H1 (cell line): Measurements from ENCODE around the gene ST6GALNAC5. TPM values are rescaled to one million over a fixed set of nuclear protein-coding genes. Genes with fewer than 3 reads are reported as not detected.

ENCODE experiments used
- CTCF ChIA-PET: fragments of 300-600 bp; sonication (Branson Sonifier 250); formaldehyde crosslinking; loops from one replicate; lab custom pipeline; 2021; ENCODE audit not compliant: partially characterized antibody; lab: Charles Lee
- POLR2A ChIA-PET: fragments of 300-600 bp; sonication (Branson Sonifier 250); formaldehyde crosslinking; loops from one replicate; lab custom pipeline; 2021; ENCODE audit warnings: inconsistent platforms; ENCODE audit not compliant: partially characterized antibody; lab: Charles Lee
- DNase-seq, 2 experiments: peaks; one replicate each; pipeline versions ENCODE4 v3.0.0 to v3.0.0-alpha.2; 2010 to 2022; ENCODE audit warnings: low spot score in 2 of 2, low read depth in 1 of 2, mixed read lengths in 1 of 2
- FAIRE-seq: peaks from 2 replicates; lab custom pipeline; 2011; peaks lifted over from hg19 to GRCh38; lab: Jason Lieb, UNC
- H2AFZ ChIP-seq: 2 replicates; pipeline ENCODE4 v1.8.1; 2012; ENCODE audit warnings: low read length, inconsistent platforms
- H2AK5ac ChIP-seq: 2 replicates; pipeline ENCODE4 v1.6.1; 2013; ENCODE audit warnings: low read depth, low read length
- H2BK120ac ChIP-seq: replicated peaks from 2 replicates; pipeline ENCODE3; 2013; ENCODE audit warnings: low read depth, low read length, inconsistent platforms
- H2BK12ac ChIP-seq: 2 replicates; pipeline ENCODE4 v1.6.1; 2013; ENCODE audit warnings: low read depth, low read length
- H2BK15ac ChIP-seq: 2 replicates; pipeline ENCODE4 v1.6.1; 2013; ENCODE audit warnings: low read length
- H2BK20ac ChIP-seq: 2 replicates; pipeline ENCODE4 v1.6.1; 2013; ENCODE audit warnings: low read length
- H2BK5ac ChIP-seq: 2 replicates; pipeline ENCODE4 v1.6.1; 2013; ENCODE audit warnings: low read depth, low read length
- H3K14ac ChIP-seq: 2 replicates; pipeline ENCODE4 v1.6.1; 2013; ENCODE audit warnings: inconsistent platforms; ENCODE audit not compliant: insufficient read length
- H3K18ac ChIP-seq: 2 replicates; pipeline ENCODE4 v1.6.1; 2013; ENCODE audit warnings: low read length; ENCODE audit errors: extremely low read depth
- H3K23ac ChIP-seq: 2 replicates; pipeline ENCODE4 v1.6.1; 2013; ENCODE audit warnings: inconsistent platforms; ENCODE audit not compliant: insufficient read length
- H3K23me2 ChIP-seq: 2 replicates; pipeline ENCODE4 v1.6.1; 2013; ENCODE audit warnings: low read depth, low read length
- H3K27ac ChIP-seq: 2 replicates; pipeline ENCODE4 v1.6.1; 2011; ENCODE audit warnings: low read depth, low read length, inconsistent platforms
- H3K27me3 ChIP-seq, 4 experiments: replicated peaks in 1 of 4; 1 replicate in 1 of 4; 2 replicates in 3 of 4; pipeline versions ENCODE4 v1.6.1 to v1.8.1; 2011 to 2013; ENCODE audit warnings: low read length in 3 of 4, mild to moderate bottlenecking in 3 of 4, inconsistent platforms in 2 of 4, mixed read lengths in 2 of 4, moderate library complexity in 1 of 4; ENCODE audit not compliant: control insufficient read depth in 3 of 4, insufficient read depth in 3 of 4; ENCODE audit errors: extremely low read depth in 1 of 4
- H3K36me3 ChIP-seq, 4 experiments: 2 replicates each; pipeline versions ENCODE4 v1.6.1 to v1.8.1; 2011 to 2013; ENCODE audit warnings: mild to moderate bottlenecking in 4 of 4, low read length in 3 of 4, moderate library complexity in 2 of 4, control low read depth in 1 of 4, inconsistent platforms in 1 of 4; ENCODE audit not compliant: insufficient read depth in 4 of 4, control insufficient read depth in 2 of 4
- H3K4ac ChIP-seq: replicated peaks from 2 replicates; pipeline ENCODE3; 2013; ENCODE audit warnings: low read length, low read depth, mixed read lengths, inconsistent platforms; ENCODE audit not compliant: insufficient read length
- H3K4me1 ChIP-seq, 4 experiments: replicated peaks in 1 of 4; 1 replicate in 1 of 4; 2 replicates in 3 of 4; pipeline versions ENCODE4 v1.6.1 to v1.8.1; 2011 to 2013; ENCODE audit warnings: low read length in 3 of 4, inconsistent platforms in 2 of 4, mixed read lengths in 1 of 4; ENCODE audit not compliant: insufficient read depth in 4 of 4, control insufficient read depth in 3 of 4
- H3K4me2 ChIP-seq, 2 experiments: 2 replicates each; pipeline versions ENCODE4 v1.6.1 to v1.8.1; 2011 to 2013; ENCODE audit warnings: low read depth in 2 of 2, low read length in 2 of 2, control low read depth in 1 of 2, inconsistent platforms in 1 of 2, mild to moderate bottlenecking in 1 of 2; ENCODE audit not compliant: insufficient read depth in 1 of 2
- H3K4me3 ChIP-seq, 4 experiments: fragments of 200-600, 300-600 bp in 1 of 4; sonication (generic), shearing (Covaris generic), sonication (Bioruptor Twin) in 1 of 4; 2 replicates each; pipeline versions ENCODE4 v1.5.1 to v1.8.1; 2011 to 2016; ENCODE audit warnings: low read length in 4 of 4, low read depth in 3 of 4, control low read depth in 2 of 4, inconsistent platforms in 2 of 4, mild to moderate bottlenecking in 2 of 4, mixed read lengths in 1 of 4, moderate library complexity in 1 of 4; ENCODE audit not compliant: insufficient read depth in 2 of 4; ENCODE audit errors: extremely low read depth in 1 of 4
- H3K56ac ChIP-seq: replicated peaks from 2 replicates; pipeline ENCODE3; 2013; ENCODE audit warnings: low read depth, mild to moderate bottlenecking, mixed read lengths, low read length, inconsistent platforms; ENCODE audit not compliant: insufficient read length
- H3K79me1 ChIP-seq: 2 replicates; pipeline ENCODE4 v1.6.1; 2013; ENCODE audit warnings: low read depth, low read length, control low read depth
- H3K79me2 ChIP-seq, 2 experiments: 2 replicates each; pipeline versions ENCODE4 v1.6.1 to v1.8.1; 2012 to 2013; ENCODE audit warnings: low read length in 2 of 2, mild to moderate bottlenecking in 2 of 2, inconsistent platforms in 1 of 2; ENCODE audit not compliant: insufficient read depth in 2 of 2, control insufficient read depth in 1 of 2
- H3K9ac ChIP-seq, 4 experiments: replicated peaks in 1 of 4; 1 replicate in 1 of 4; 2 replicates in 3 of 4; pipeline versions ENCODE4 v1.6.1 to v1.8.1; 2011 to 2013; ENCODE audit warnings: low read depth in 3 of 4, low read length in 3 of 4, control low read depth in 2 of 4, mild to moderate bottlenecking in 2 of 4, moderate library complexity in 2 of 4, inconsistent platforms in 1 of 4; ENCODE audit errors: extremely low read depth in 1 of 4
- H3K9me3 ChIP-seq, 2 experiments: 2 replicates each; pipeline versions ENCODE4 v1.6.1 to v1.8.1; 2012 to 2013; ENCODE audit warnings: mild to moderate bottlenecking in 2 of 2, moderate library complexity in 2 of 2, control low read depth in 1 of 2, inconsistent platforms in 1 of 2, low read depth in 1 of 2, low read length in 1 of 2, mixed read lengths in 1 of 2; ENCODE audit not compliant: insufficient read depth in 2 of 2
- H4K20me1 ChIP-seq, 2 experiments: replicated peaks in 1 of 2; 2 replicates each; pipeline versions ENCODE3 to v1.8.1; 2011 to 2013; ENCODE audit warnings: inconsistent platforms in 2 of 2, low read length in 2 of 2, mild to moderate bottlenecking in 1 of 2; ENCODE audit not compliant: insufficient read depth in 2 of 2, control insufficient read depth in 1 of 2
- H4K5ac ChIP-seq: 2 replicates; pipeline ENCODE4 v1.6.1; 2013; ENCODE audit warnings: low read length, low read depth, mixed read lengths, inconsistent platforms; ENCODE audit not compliant: insufficient read length
- H4K8ac ChIP-seq: 2 replicates; pipeline ENCODE4 v1.8.0; 2013; ENCODE audit warnings: mild to moderate bottlenecking, moderate library complexity, low read length, inconsistent platforms; ENCODE audit not compliant: insufficient read depth; ENCODE audit errors: extremely low read depth
- H4K91ac ChIP-seq: replicated peaks from 2 replicates; pipeline ENCODE3; 2013; ENCODE audit warnings: low read length, mixed read lengths, inconsistent platforms; ENCODE audit not compliant: insufficient read length
- POU5F1 ChIP-seq: IDR thresholded peaks from 2 replicates; pipeline ENCODE4 v1.6.1; 2011; ENCODE audit warnings: low read depth, mild to moderate bottlenecking, low read length, moderate library complexity
- TCF12 ChIP-seq: IDR thresholded peaks from 2 replicates; pipeline ENCODE4 v1.6.1; 2011; ENCODE audit warnings: low read depth, mild to moderate bottlenecking, low read length
- YY1 ChIP-seq: IDR thresholded peaks from 2 replicates; pipeline ENCODE4 v1.6.1; 2011; ENCODE audit warnings: low read depth, mild to moderate bottlenecking, low read length
- WGBS, 2 experiments: shearing (Covaris generic) in 1 of 2; methylation state at CpG; one replicate each; pipeline versions ENCODE4 v1.1.6 to v1.1.7; 2013 to 2015; ENCODE audit warnings: low lambda C conversion rate in 2 of 2, mixed read lengths in 2 of 2, inconsistent platforms in 1 of 2, low coverage in 1 of 2, missing lambda C conversion rate in 1 of 2; ENCODE audit not compliant: insufficient replicate concordance in 2 of 2, insufficient coverage in 1 of 2, insufficient read length in 1 of 2; ENCODE audit errors: extremely low coverage in 1 of 2, missing lambda C conversion rate in 1 of 2; 5-methylcytosine and 5-hydroxymethylcytosine counted together
- polyA plus RNA-seq, 7 experiments: library from polyadenylated mRNA; depleted of rRNA in 3 of 7; stranded (reverse) in 5 of 7; unstranded in 2 of 7; fragments of >200 nt in 5 of 7; fragments of 200-250 nt in 2 of 7; gene quantifications; 1 replicate in 5 of 7; 2 replicates in 1 of 7; 4 replicates in 1 of 7; pipeline versions ENCODE4 v1.2.1 to v1.2.3, GENCODE V29; 2011 to 2013; ENCODE audit warnings: missing spikeins in 2 of 7, mixed read lengths in 2 of 7
- total RNA-seq: library from RNA; stranded (reverse); fragmentation: NEBNext Ultra II Directional; extraction: Animal tissue kit (Norgen Biotek cat#: 25700); gene quantifications from 2 replicates; pipeline ENCODE4 v1.2.1, GENCODE V29; 2021

ST6GALNAC5 gene
- total and polyA plus RNA-seq, 2 of the 8 experiments (the other 6 are each of a cell fraction or from before 2014, with no cell fraction given): 6.2 to 7.3 TPM

GRCh38 chr1:77103486-77103885 lies 236.2 kb downstream of the ST6GALNAC5 start:
- H4K91ac ChIP-seq: no peak overlapping the region
- no peaks in the 10 kb centered on the region for H3K27me3 ChIP-seq
- no peak overlapping the region for H3K9ac ChIP-seq
- H2BK20ac ChIP-seq: no peak overlapping the region
- no peaks in the 10 kb centered on the region; the same call in 1 of the 2 replicates for H3K79me1 ChIP-seq
- no peaks in the 10 kb centered on the region for H3K36me3 ChIP-seq
- H3K79me2 ChIP-seq: no peaks in the 10 kb centered on the region
- FAIRE-seq (no peak), DNase-seq (no peak)
- H2AK5ac ChIP-seq: no peak overlapping the region
- no peak overlapping the region for H3K14ac ChIP-seq
- CTCF ChIA-PET: interaction anchor here (1.6 kb wide), 1 partner anchor 16 kb away, joined by 5 read pairs; no protein-coding TSS in a partner anchor
- no peak overlapping the region for H4K8ac ChIP-seq
- no peaks in the 10 kb centered on the region for H4K20me1 ChIP-seq
- POLR2A ChIA-PET: no interaction called here
- H2BK15ac ChIP-seq: no peak overlapping the region
- no peak overlapping the region for H3K23ac ChIP-seq
- H3K56ac ChIP-seq: no peak overlapping the region
- H3K4me1 ChIP-seq: no peaks in the 10 kb centered on the region
- no peak overlapping the region for H3K18ac ChIP-seq
- no peaks in the 10 kb centered on the region for H3K9me3 ChIP-seq
- H2BK120ac ChIP-seq: no peak overlapping the region
- no peak overlapping the region for H3K27ac ChIP-seq
- H3K23me2 ChIP-seq: no peaks in the 10 kb centered on the region
- no peak overlapping the region for H4K5ac ChIP-seq
- no peak overlapping the region for H3K4me3 ChIP-seq
- TF ChIP-seq TCF12 (no peak), POU5F1 (no peak), YY1 (no peak)
- H2BK12ac ChIP-seq: no peak overlapping the region
- H3K4ac ChIP-seq: no peak overlapping the region
- H3K4me2 ChIP-seq: no peak overlapping the region
- WGBS, 2 experiments: 88% methylated on average over 4 of the region's 4 CpGs; no CpG with 5 or more reads in 1 of the 2 experiments
- no peak overlapping the region for H2AFZ ChIP-seq
- H2BK5ac ChIP-seq: no peak overlapping the region
